ENCODE results near the gene PRDX2.

- no peak for TF ChIP-seq CTCF (IDR thresholded peaks at IDR 0.05; ENCODE audit: low read depth, low read length, poor library complexity, severe bottlenecking)
- no peak for TF ChIP-seq EZH2phosphoT487 (IDR thresholded peaks at IDR 0.05; ENCODE audit: borderline replicate concordance, low read length)
These were observed 39.5 kb upstream of the PRDX2 start for GRCh38 chr19:12841094-12841493.

Data from DOHH2 (cell line).